ENCODE data around the gene SH2D3C. TPM values are rescaled to one million over a fixed set of nuclear protein-coding genes. Genes with fewer than 3 reads are reported as not detected.

The SH2D3C gene
- total and polyA plus RNA-seq, 2 of the 8 experiments (the other 6 are each of a cell fraction or from before 2014, with no cell fraction given): 6.4 to 8.1 TPM

GRCh38 chr9:127753148-127753547 lies 25.3 kb downstream of the SH2D3C start (continued):
- TF ChIP-seq EP300 (IDR thresholded peaks at IDR 0.05; ENCODE audit: borderline replicate concordance in 1 of 2, low read depth in 2 of 2, low read length in 2 of 2) (no peak), CHD1 (IDR thresholded peaks at IDR 0.05; ENCODE audit: low read depth, low read length) (no peak), KDM4A (IDR thresholded peaks at IDR 0.05; ENCODE audit: low read depth, low read length, severe bottlenecking) (no peak), KDM1A (IDR thresholded peaks at IDR 0.05; ENCODE audit: borderline replicate concordance, low read length) (no peak), JUND (IDR thresholded peaks at IDR 0.05; ENCODE audit: low read length) (no peak), RNF2 (IDR thresholded peaks at IDR 0.05; ENCODE audit: borderline replicate concordance, low read depth, low read length, missing control alignments, poor library complexity, severe bottlenecking) (no peak)
